ENCODE measurements around the gene CDA. TPM values are rescaled to one million over a fixed set of nuclear protein-coding genes. Genes with fewer than 3 reads are reported as not detected.
A peak's percentile ranks its signal among the peaks of the same experiment; 100 is the strongest.

CDA gene
- total and polyA plus RNA-seq, 9 of the 15 experiments (the other 6 are each of a cell fraction or from before 2014, with no cell fraction given), result not detected

GRCh38 chr1:20569523-20570098 lies 19.3 kb upstream of the CDA start:
- POLR2A ChIA-PET, result no interaction called here
- Histone ChIP-seq H3K27ac (ENCODE audit: extremely low read depth, low read depth, low read length) (no peak overlapping the region), H3K4me2 (ENCODE audit: insufficient read depth, low read length) (peak overlapping the region; percentile 38), H2AFZ (ENCODE audit: low read depth, low read length) (no peak overlapping the region), H3K4me1 (replicated peaks in 1 of 2; ENCODE audit: control insufficient read depth in 2 of 2, insufficient read depth in 2 of 2, low read length in 2 of 2) (no peaks in the 10 kb centered on the region), H3K4me3 (no peak overlapping the region), H3K9me1 (ENCODE audit: control insufficient read depth, insufficient read depth, low read length) (peaks cover 1% of the 10 kb centered on the region), H3K27me3 (ENCODE audit: control insufficient read depth in 2 of 2, insufficient read depth in 2 of 2, low read length in 2 of 2) (peaks cover 38 to 45% of the 10 kb centered on the region in 2 experiments), H3K9ac (ENCODE audit: insufficient read depth in 1 of 2, low read depth in 2 of 2, low read length in 2 of 2) (no peak overlapping the region), H3K9me3 (replicated peaks; ENCODE audit: control insufficient read depth, insufficient read depth, low read depth, low read length) (no peaks in the 10 kb centered on the region; the same call in 1 of the 2 replicates), H3K79me2 (ENCODE audit: control insufficient read depth, insufficient read depth, low read length) (no peaks in the 10 kb centered on the region), H4K20me1 (replicated peaks; ENCODE audit: control insufficient read depth, insufficient read depth, low read length) (no peaks in the 10 kb centered on the region; the same call in 1 of the 2 replicates), H3K36me3 (ENCODE audit: control insufficient read depth, insufficient read depth, low read length) (no peaks in the 10 kb centered on the region)
- in situ Hi-C loops (cut with MboI) (no loop called here), intact Hi-C loops (cut with micrococcal nuclease) (no loop called here)
- DNase-seq (ENCODE audit: extremely low read depth in 1 of 4, low spot score in 3 of 4) (peak in 2 of 4 experiments; percentile 45 to 52), FAIRE-seq (no peak), ATAC-seq (peak; percentile 48; the same call in 2 of the 3 replicates)
- WGBS (ENCODE audit: insufficient coverage, low coverage, missing lambda C conversion rate), result 0% methylated on average over 4 of the region's 4 CpGs
- CTCF ChIA-PET (ENCODE audit: low intra/inter-chr PET ratio), result no interaction called here
- no TSS peak for BruUV-seq (replicated peaks)
- no peak for TF ChIP-seq ZBTB2 (IDR thresholded peaks at IDR 0.05)
- no peak for TF ChIP-seq FOS (IDR thresholded peaks at IDR 0.05; ENCODE audit: extremely low read depth, insufficient read length)
- TF ChIP-seq XRCC3 (IDR thresholded peaks at IDR 0.05), result no peak
- no peak for TF ChIP-seq ZNF507 (tag; conservative IDR thresholded peaks at IDR 0.05)
- no peak for TF ChIP-seq SNRNP70 (optimal IDR thresholded peaks at IDR 0.05; ENCODE audit: low read depth, low read length)
- TF ChIP-seq ATF6 (CRISPR knock-in tag; IDR thresholded peaks at IDR 0.05), result no peak
- no peak for TF ChIP-seq ZNF197 (CRISPR knock-in tag; IDR thresholded peaks at IDR 0.05; ENCODE audit: low read depth)
- no peak for TF ChIP-seq KAT2B (IDR thresholded peaks at IDR 0.05; ENCODE audit: low read depth, low read length)
- peak; percentile 46 for TF ChIP-seq NFYB (IDR thresholded peaks at IDR 0.05; ENCODE audit: extremely low read depth, insufficient read length)
- TF ChIP-seq HNRNPH1 (optimal IDR thresholded peaks at IDR 0.05; ENCODE audit: low read depth, low read length), result no peak
- TF ChIP-seq IRF9 (tag; IDR thresholded peaks at IDR 0.05), result no peak
- no peak for TF ChIP-seq ZBTB11 (CRISPR knock-in tag; IDR thresholded peaks at IDR 0.05)
